Fibroblast of villous mesenchyme (primary cell): ENCODE data around the gene PLA2G4A. TPM values are rescaled to one million over a fixed set of nuclear protein-coding genes. Genes with fewer than 3 reads are reported as not detected.

Source experiments
- DNase-seq: peaks from one replicate; pipeline ENCODE4 v3.0.0-alpha.2; 2010; ENCODE audit warnings: low read depth
- H3K4me3 ChIP-seq: 2 replicates; pipeline ENCODE4 v1.5.1; 2011; ENCODE audit warnings: low read depth, mild to moderate bottlenecking, low read length
- total RNA-seq: library from RNA; depleted of rRNA; stranded (reverse); fragments of >200 nt; gene quantifications from 2 replicates; pipeline ENCODE4 v1.2.3, GENCODE V29; 2012
- TF ChIP-seq, protein P1 (sequence below): IDR thresholded peaks from 2 replicates; pipeline ENCODE4 v1.5.1; 2012; ENCODE audit warnings: low read depth, mild to moderate bottlenecking, low read length; ENCODE audit not compliant: insufficient read depth

PLA2G4A gene
- total RNA-seq, 1 donor: 12.1 TPM

GRCh38 chr1:186875896-186876835, 47.4 kb downstream of the PLA2G4A start:
- TF ChIP-seq, protein P1, sequence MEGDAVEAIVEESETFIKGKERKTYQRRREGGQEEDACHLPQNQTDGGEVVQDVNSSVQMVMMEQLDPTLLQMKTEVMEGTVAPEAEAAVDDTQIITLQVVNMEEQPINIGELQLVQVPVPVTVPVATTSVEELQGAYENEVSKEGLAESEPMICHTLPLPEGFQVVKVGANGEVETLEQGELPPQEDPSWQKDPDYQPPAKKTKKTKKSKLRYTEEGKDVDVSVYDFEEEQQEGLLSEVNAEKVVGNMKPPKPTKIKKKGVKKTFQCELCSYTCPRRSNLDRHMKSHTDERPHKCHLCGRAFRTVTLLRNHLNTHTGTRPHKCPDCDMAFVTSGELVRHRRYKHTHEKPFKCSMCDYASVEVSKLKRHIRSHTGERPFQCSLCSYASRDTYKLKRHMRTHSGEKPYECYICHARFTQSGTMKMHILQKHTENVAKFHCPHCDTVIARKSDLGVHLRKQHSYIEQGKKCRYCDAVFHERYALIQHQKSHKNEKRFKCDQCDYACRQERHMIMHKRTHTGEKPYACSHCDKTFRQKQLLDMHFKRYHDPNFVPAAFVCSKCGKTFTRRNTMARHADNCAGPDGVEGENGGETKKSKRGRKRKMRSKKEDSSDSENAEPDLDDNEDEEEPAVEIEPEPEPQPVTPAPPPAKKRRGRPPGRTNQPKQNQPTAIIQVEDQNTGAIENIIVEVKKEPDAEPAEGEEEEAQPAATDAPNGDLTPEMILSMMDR: no peak
- no peak for DNase-seq
- no peak overlapping the region for H3K4me3 ChIP-seq

GRCh38 chr1:186878356-186878755, 49.6 kb downstream of the PLA2G4A start:
- H3K4me3 ChIP-seq: no peak overlapping the region
- DNase-seq: peak; percentile 20
- TF ChIP-seq, protein P1: no peak

GRCh38 chr1:186880982-186881381, 52.2 kb downstream of the PLA2G4A start:
- DNase-seq: peak; percentile 35
- TF ChIP-seq, protein P1: no peak
- no peak overlapping the region for H3K4me3 ChIP-seq

GRCh38 chr1:186882372-186883134, 53.8 kb downstream of the PLA2G4A start:
- TF ChIP-seq, protein P1: no peak
- peak; percentile 6 for DNase-seq
- H3K4me3 ChIP-seq: no peak overlapping the region

- no peak overlapping the region for H3K4me3 ChIP-seq
- DNase-seq: no peak
- TF ChIP-seq, protein P1: no peak
Observed at GRCh38 chr1:186884251-186884650, 55.5 kb downstream of the PLA2G4A start.

- DNase-seq: peak; percentile 11
- H3K4me3 ChIP-seq: no peak overlapping the region
- TF ChIP-seq, protein P1: no peak
Observed at GRCh38 chr1:186887203-186887602, 58.5 kb downstream of the PLA2G4A start.
